ENCODE measurements around the gene TOM1L1.

The TOM1L1 gene

GRCh38 chr17:54882371-54882770 is 18.3 kb upstream of the TOM1L1 start:
- H3K27ac ChIP-seq (ENCODE audit: low read depth, low read length): no peak overlapping the region
- H2AK5ac ChIP-seq (ENCODE audit: low read length): no peak overlapping the region
- H2BK120ac ChIP-seq (ENCODE audit: insufficient read depth, low read length, poor library complexity): no peak overlapping the region
- no peak overlapping the region for H4K8ac ChIP-seq (ENCODE audit: low read depth, low read length)
- H3K14ac ChIP-seq (ENCODE audit: low read length): no peak overlapping the region
- H3K4me1 ChIP-seq (ENCODE audit: control insufficient read depth in 1 of 2, insufficient read depth in 2 of 2, low read length in 2 of 2): no peaks in the 10 kb centered on the region
- no peaks in the 10 kb centered on the region for H3K79me1 ChIP-seq (ENCODE audit: low read length)
- no peaks in the 10 kb centered on the region for H3K9me3 ChIP-seq (ENCODE audit: insufficient read depth, low read depth, low read length)
- no peak for DNase-seq
- no peaks in the 10 kb centered on the region for H3K79me2 ChIP-seq (ENCODE audit: control insufficient read depth, insufficient read depth, low read length, poor library complexity)
- H2BK12ac ChIP-seq (ENCODE audit: low read length): no peak overlapping the region
- no peak overlapping the region for H4K12ac ChIP-seq (ENCODE audit: low read depth, low read length)
- H3K18ac ChIP-seq (ENCODE audit: low read length): no peak overlapping the region
- H3K23ac ChIP-seq (ENCODE audit: low read length): no peak overlapping the region
- H3K27me3 ChIP-seq (ENCODE audit: insufficient read depth, low read length): no peaks in the 10 kb centered on the region
- no peak overlapping the region for H2BK5ac ChIP-seq (ENCODE audit: low read depth, low read length, poor library complexity)
- H3K4me2 ChIP-seq (ENCODE audit: low read length): no peak overlapping the region
- no peaks in the 10 kb centered on the region for H3K36me3 ChIP-seq (ENCODE audit: control insufficient read depth in 1 of 2, insufficient read depth in 2 of 2, low read length in 2 of 2)
- no CpG with 5 or more reads among the region's 4 CpGs for WGBS (ENCODE audit: extremely low coverage, insufficient coverage, insufficient read length)
- no peak overlapping the region for H3K9ac ChIP-seq (ENCODE audit: low read length)
- no peak overlapping the region for H4K91ac ChIP-seq (ENCODE audit: low read depth, low read length)
- H3K4me3 ChIP-seq (ENCODE audit: low read depth, low read length): no peak overlapping the region
- H2AFZ ChIP-seq (ENCODE audit: insufficient read depth, low read length, poor library complexity): no peak overlapping the region
- H3K4ac ChIP-seq (ENCODE audit: low read depth, low read length): no peak overlapping the region

GRCh38 chr17:54882950-54883349 is 17.7 kb upstream of the TOM1L1 start:
- Histone ChIP-seq H2BK12ac (ENCODE audit: low read length) (no peak overlapping the region), H3K23ac (ENCODE audit: low read length) (no peak overlapping the region), H3K9me3 (ENCODE audit: insufficient read depth, low read depth, low read length) (no peaks in the 10 kb centered on the region)

GRCh38 chr17:54883939-54884338 is 16.7 kb upstream of the TOM1L1 start:
- H3K18ac ChIP-seq (ENCODE audit: low read length): no peak overlapping the region
- no peak overlapping the region for H3K27ac ChIP-seq (ENCODE audit: low read depth, low read length)
- H4K8ac ChIP-seq (ENCODE audit: low read depth, low read length): no peak overlapping the region
- no peak overlapping the region for H3K4me3 ChIP-seq (ENCODE audit: low read depth, low read length)
- H2AFZ ChIP-seq (ENCODE audit: insufficient read depth, low read length, poor library complexity): no peak overlapping the region
- peak overlapping the region; percentile 47 for H3K9ac ChIP-seq (ENCODE audit: low read length)
- H4K91ac ChIP-seq (ENCODE audit: low read depth, low read length): no peak overlapping the region
- WGBS (ENCODE audit: extremely low coverage, insufficient coverage, insufficient read length): no CpG with 5 or more reads among the region's 2 CpGs
- no peaks in the 10 kb centered on the region for H3K4me1 ChIP-seq (ENCODE audit: control insufficient read depth in 1 of 2, insufficient read depth in 2 of 2, low read length in 2 of 2)
- H3K27me3 ChIP-seq (ENCODE audit: insufficient read depth, low read length): no peaks in the 10 kb centered on the region
- no peak overlapping the region for H2BK12ac ChIP-seq (ENCODE audit: low read length)
- no peaks in the 10 kb centered on the region for H3K36me3 ChIP-seq (ENCODE audit: control insufficient read depth in 1 of 2, insufficient read depth in 2 of 2, low read length in 2 of 2)
- no peak overlapping the region for H3K4me2 ChIP-seq (ENCODE audit: low read length)
- H2AK5ac ChIP-seq (ENCODE audit: low read length): no peak overlapping the region
- H4K12ac ChIP-seq (ENCODE audit: low read depth, low read length): no peak overlapping the region
- H2BK120ac ChIP-seq (ENCODE audit: insufficient read depth, low read length, poor library complexity): no peak overlapping the region
- H3K23ac ChIP-seq (ENCODE audit: low read length): no peak overlapping the region
- H3K4ac ChIP-seq (ENCODE audit: low read depth, low read length): no peak overlapping the region
- H2BK5ac ChIP-seq (ENCODE audit: low read depth, low read length, poor library complexity): no peak overlapping the region
- no peaks in the 10 kb centered on the region for H3K79me1 ChIP-seq (ENCODE audit: low read length)
- DNase-seq: no peak
- no peak overlapping the region for H3K14ac ChIP-seq (ENCODE audit: low read length)
- no peaks in the 10 kb centered on the region for H3K9me3 ChIP-seq (ENCODE audit: insufficient read depth, low read depth, low read length)
- no peaks in the 10 kb centered on the region for H3K79me2 ChIP-seq (ENCODE audit: control insufficient read depth, insufficient read depth, low read length, poor library complexity)

More at GRCh38 chr17:54882950-54883349, 17.7 kb upstream of the TOM1L1 start:
- no peak overlapping the region for H2AK5ac ChIP-seq (ENCODE audit: low read length)
- 100% methylated on average over 1 of the region's 3 CpGs for WGBS (ENCODE audit: extremely low coverage, insufficient coverage, insufficient read length)
- no peak overlapping the region for H4K91ac ChIP-seq (ENCODE audit: low read depth, low read length)
- H2AFZ ChIP-seq (ENCODE audit: insufficient read depth, low read length, poor library complexity): no peak overlapping the region
- H3K79me1 ChIP-seq (ENCODE audit: low read length): no peaks in the 10 kb centered on the region
- H3K27me3 ChIP-seq (ENCODE audit: insufficient read depth, low read length): no peaks in the 10 kb centered on the region
- no peak overlapping the region for H3K27ac ChIP-seq (ENCODE audit: low read depth, low read length)
- H3K9ac ChIP-seq (ENCODE audit: low read length): no peak overlapping the region
- no peaks in the 10 kb centered on the region for H3K79me2 ChIP-seq (ENCODE audit: control insufficient read depth, insufficient read depth, low read length, poor library complexity)
- no peak overlapping the region for H3K4me3 ChIP-seq (ENCODE audit: low read depth, low read length)
- no peak overlapping the region for H2BK5ac ChIP-seq (ENCODE audit: low read depth, low read length, poor library complexity)
- H3K4me1 ChIP-seq (ENCODE audit: control insufficient read depth in 1 of 2, insufficient read depth in 2 of 2, low read length in 2 of 2): no peaks in the 10 kb centered on the region
- no peaks in the 10 kb centered on the region for H3K36me3 ChIP-seq (ENCODE audit: control insufficient read depth in 1 of 2, insufficient read depth in 2 of 2, low read length in 2 of 2)
- H4K8ac ChIP-seq (ENCODE audit: low read depth, low read length): no peak overlapping the region
- no peak overlapping the region for H3K14ac ChIP-seq (ENCODE audit: low read length)
- H2BK120ac ChIP-seq (ENCODE audit: insufficient read depth, low read length, poor library complexity): no peak overlapping the region
- no peak overlapping the region for H3K4ac ChIP-seq (ENCODE audit: low read depth, low read length)
- no peak for DNase-seq
- no peak overlapping the region for H3K4me2 ChIP-seq (ENCODE audit: low read length)
- no peak overlapping the region for H3K18ac ChIP-seq (ENCODE audit: low read length)
- H4K12ac ChIP-seq (ENCODE audit: low read depth, low read length): no peak overlapping the region

- WGBS (ENCODE audit: extremely low coverage, insufficient coverage, insufficient read length): no CpG with 5 or more reads among the region's 3 CpGs
- no peaks in the 10 kb centered on the region for H3K79me2 ChIP-seq (ENCODE audit: control insufficient read depth, insufficient read depth, low read length, poor library complexity)
- no peak overlapping the region for H4K8ac ChIP-seq (ENCODE audit: low read depth, low read length)
- H3K18ac ChIP-seq (ENCODE audit: low read length): no peak overlapping the region
- no peak overlapping the region for H3K4me2 ChIP-seq (ENCODE audit: low read length)
- H3K36me3 ChIP-seq (ENCODE audit: control insufficient read depth in 1 of 2, insufficient read depth in 2 of 2, low read length in 2 of 2): no peaks in the 10 kb centered on the region
- H3K27me3 ChIP-seq (ENCODE audit: insufficient read depth, low read length): no peaks in the 10 kb centered on the region
- no peak overlapping the region for H3K14ac ChIP-seq (ENCODE audit: low read length)
- H4K12ac ChIP-seq (ENCODE audit: low read depth, low read length): no peak overlapping the region
- no peak overlapping the region for H3K4ac ChIP-seq (ENCODE audit: low read depth, low read length)
- H2AFZ ChIP-seq (ENCODE audit: insufficient read depth, low read length, poor library complexity): no peak overlapping the region
- no peak overlapping the region for H2BK5ac ChIP-seq (ENCODE audit: low read depth, low read length, poor library complexity)
- H2BK120ac ChIP-seq (ENCODE audit: insufficient read depth, low read length, poor library complexity): no peak overlapping the region
- H3K27ac ChIP-seq (ENCODE audit: low read depth, low read length): no peak overlapping the region
- DNase-seq: no peak
- H3K23ac ChIP-seq (ENCODE audit: low read length): no peak overlapping the region
- H3K9ac ChIP-seq (ENCODE audit: low read length): no peak overlapping the region
- no peak overlapping the region for H4K91ac ChIP-seq (ENCODE audit: low read depth, low read length)
- no peak overlapping the region for H3K4me3 ChIP-seq (ENCODE audit: low read depth, low read length)
- H2AK5ac ChIP-seq (ENCODE audit: low read length): no peak overlapping the region
- H3K9me3 ChIP-seq (ENCODE audit: insufficient read depth, low read depth, low read length): no peaks in the 10 kb centered on the region
- no peak overlapping the region for H2BK12ac ChIP-seq (ENCODE audit: low read length)
- H3K4me1 ChIP-seq (ENCODE audit: control insufficient read depth in 1 of 2, insufficient read depth in 2 of 2, low read length in 2 of 2): peaks cover 2 to 3% of the 10 kb centered on the region in 2 experiments
- no peaks in the 10 kb centered on the region for H3K79me1 ChIP-seq (ENCODE audit: low read length)
These were observed 12.9 kb upstream of the TOM1L1 start for GRCh38 chr17:54887787-54888186.
